Immature natural killer cell (primary cell): ENCODE results near the gene RAP1GAP2. TPM values are rescaled to one million over a fixed set of nuclear protein-coding genes. Genes with fewer than 3 reads are reported as not detected.

Experiments
- DNase-seq, 3 donors: peaks; one replicate each; pipeline ENCODE4 v3.0.0; 2022; ENCODE audit warnings: mixed read lengths in 1 of 3
- H3K27ac Mint-ChIP-seq, 6 donors: one replicate each; pipeline ENCODE4 v1.8.0; 2020; ENCODE audit warnings: mixed read lengths in 6 of 6, mild to moderate bottlenecking in 5 of 6, inconsistent platforms in 4 of 6, moderate library complexity in 3 of 6
- H3K27me3 Mint-ChIP-seq, 3 donors: one replicate each; pipeline ENCODE4 v1.8.0; 2020 to 2021; ENCODE audit warnings: low read depth in 3 of 3, mild to moderate bottlenecking in 3 of 3, mixed read lengths in 3 of 3, moderate library complexity in 3 of 3, inconsistent platforms in 1 of 3
- H3K36me3 Mint-ChIP-seq, 3 donors: one replicate each; pipeline ENCODE4 v1.8.0; 2020; ENCODE audit warnings: mixed read lengths in 3 of 3, inconsistent platforms in 2 of 3, mild to moderate bottlenecking in 2 of 3
- H3K4me1 Mint-ChIP-seq, 2 donors: one replicate each; pipeline ENCODE4 v1.8.0; 2020; ENCODE audit warnings: inconsistent platforms in 2 of 2, mild to moderate bottlenecking in 2 of 2, mixed read lengths in 2 of 2, moderate library complexity in 1 of 2
- H3K4me3 Mint-ChIP-seq, 5 donors: one replicate each; pipeline ENCODE4 v1.8.0; 2020; ENCODE audit warnings: mild to moderate bottlenecking in 5 of 5, mixed read lengths in 5 of 5, inconsistent platforms in 3 of 5, moderate library complexity in 3 of 5
- H3K9me3 Mint-ChIP-seq, 6 donors: one replicate each; pipeline ENCODE4 v1.8.0; 2020; ENCODE audit warnings: mild to moderate bottlenecking in 6 of 6, mixed read lengths in 6 of 6, inconsistent platforms in 4 of 6, moderate library complexity in 3 of 6
- polyA plus RNA-seq, 3 donors: library from polyadenylated mRNA; unstranded; fragments of 300-500 nt; fragmentation: Illumina TruSeq; gene quantifications; one replicate each; pipeline ENCODE4 v1.2.3, GENCODE V29; 2021

RAP1GAP2 gene
- polyA plus RNA-seq, 3 donors from 2014 or later = 2.5 to 28.9 (median 6.4) TPM

DNA sequence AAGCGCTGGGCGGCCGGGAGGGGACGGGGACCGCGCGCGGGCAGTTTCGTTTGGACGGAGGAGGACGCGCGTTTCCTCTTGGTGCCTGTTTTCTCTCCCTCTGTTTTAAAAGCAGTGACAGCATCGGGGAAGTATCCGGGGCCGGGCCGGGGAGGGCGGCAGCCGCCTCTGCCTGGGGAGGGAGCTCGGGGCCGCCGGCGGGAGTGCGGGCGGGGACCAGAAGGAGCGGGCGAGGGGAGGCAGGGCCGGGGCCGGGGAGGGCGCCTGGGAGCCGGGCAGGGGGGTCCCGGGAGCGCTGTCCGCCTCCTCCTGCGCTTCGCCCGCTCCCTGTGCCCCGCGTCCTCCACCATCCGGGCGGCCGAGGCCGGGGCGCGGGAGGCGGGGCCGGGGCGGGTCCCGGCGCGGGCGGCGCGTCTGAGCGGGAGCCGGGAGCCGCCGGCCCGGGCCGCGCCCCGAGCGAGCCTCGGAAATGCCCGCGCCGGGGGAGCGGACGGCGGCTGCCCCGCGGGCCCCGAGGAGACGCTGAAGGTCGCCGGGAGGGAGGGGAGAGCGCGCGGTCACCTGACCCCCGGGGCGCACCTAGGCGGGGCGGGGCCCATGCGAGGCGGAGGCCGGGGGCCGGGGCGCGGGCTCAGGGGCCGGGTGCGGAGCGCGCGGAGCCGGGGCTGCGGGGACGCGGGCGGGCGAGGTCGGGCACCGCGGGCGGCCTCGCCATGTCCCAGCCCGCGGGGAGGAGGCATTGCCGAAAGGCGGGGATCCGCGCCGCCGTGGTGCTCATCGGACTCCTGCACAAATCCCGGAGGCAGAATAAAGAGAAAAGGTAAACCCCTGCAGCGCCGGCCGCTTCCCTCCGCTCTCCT, 57.3 kb downstream of the RAP1GAP2 start:
- peak in 2 of 3 donors; percentile 22 to 31 for DNase-seq
- Mint-ChIP-seq H3K9me3 (no peaks in the 10 kb centered on the region), H3K4me3 (peak overlapping the region; percentile 82 to 89 (median 87)), H3K27ac (peak overlapping the region in 1 of 6 donors; percentile 12), H3K36me3 (peaks cover 0 to 4% (median 0%) of the 10 kb centered on the region in 3 donors), H3K4me1 (peaks cover 65 to 77% of the 10 kb centered on the region in 2 donors), H3K27me3 (peaks cover 0 to 7% (median 2%) of the 10 kb centered on the region in 3 donors)

GRCh38 chr17:2854143-2855055, 58.2 kb downstream of the RAP1GAP2 start:
- Mint-ChIP-seq H3K27ac (peak overlapping the region in 5 of 6 donors; percentile 29 to 70 (median 55)), H3K4me1 (peaks cover 63 to 76% of the 10 kb centered on the region in 2 donors), H3K36me3 (no peaks in the 10 kb centered on the region), H3K4me3 (peak overlapping the region; percentile 82 to 89 (median 87)), H3K27me3 (peaks cover 0 to 7% (median 2%) of the 10 kb centered on the region in 3 donors), H3K9me3 (no peaks in the 10 kb centered on the region)
- DNase-seq = no peak

DNA sequence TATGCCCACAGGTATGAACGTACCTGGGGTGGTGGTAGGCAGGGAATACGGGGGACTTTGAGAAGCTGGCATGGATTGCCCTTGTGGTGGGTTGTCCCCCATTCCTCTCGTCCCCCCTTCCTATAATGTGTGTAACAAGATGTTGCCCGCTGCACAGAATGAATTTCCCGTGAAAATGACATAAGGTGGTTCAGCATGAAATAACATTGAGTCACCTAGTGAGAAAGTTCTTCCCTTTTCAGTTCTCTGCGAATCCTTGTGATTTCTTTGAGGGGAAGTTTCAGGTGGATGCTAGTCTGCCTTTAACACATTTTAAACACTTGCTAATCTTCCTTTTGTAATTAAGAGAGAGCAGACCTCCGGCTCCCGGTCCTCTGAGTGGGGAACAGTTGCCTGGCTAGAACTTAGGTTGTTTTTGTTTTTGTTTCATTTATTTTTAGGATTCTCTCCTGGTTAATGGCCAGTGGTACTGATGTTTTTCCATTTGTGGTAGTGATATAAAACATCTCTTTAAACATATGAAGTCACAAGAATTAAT, 58.9 kb downstream of the RAP1GAP2 start:
- no peaks in the 10 kb centered on the region for H3K36me3 Mint-ChIP-seq
- H3K27ac Mint-ChIP-seq = peak overlapping the region in 5 of 6 donors; percentile 21 to 78 (median 43)
- no peaks in the 10 kb centered on the region for H3K9me3 Mint-ChIP-seq
- DNase-seq = no peak
- peaks cover 65 to 76% of the 10 kb centered on the region in 2 donors for H3K4me1 Mint-ChIP-seq
- H3K27me3 Mint-ChIP-seq = peaks cover 0 to 7% (median 2%) of the 10 kb centered on the region in 3 donors
- peak overlapping the region; percentile 82 to 89 (median 87) for H3K4me3 Mint-ChIP-seq

DNA sequence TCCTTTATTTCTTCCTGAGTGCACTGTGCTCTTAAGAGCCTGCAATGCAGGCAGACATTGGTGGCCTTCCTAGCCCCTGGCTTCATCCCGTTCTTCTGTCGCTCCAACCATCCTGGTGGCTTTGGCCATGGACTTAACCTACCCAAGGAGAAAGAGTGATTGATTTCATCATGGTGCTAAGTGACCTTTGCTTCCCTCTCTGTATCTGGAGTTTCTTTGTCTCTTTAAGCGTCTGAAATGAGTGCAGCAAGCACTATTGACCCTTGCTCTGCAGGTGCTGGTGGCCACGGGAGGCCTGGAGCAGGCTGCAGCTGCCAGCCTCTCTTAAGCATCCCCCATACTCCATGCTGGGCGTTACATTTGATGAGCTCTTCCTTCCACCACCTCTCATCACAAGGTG, 60.5 kb downstream of the RAP1GAP2 start:
- H3K4me1 Mint-ChIP-seq = peaks cover 65 to 78% of the 10 kb centered on the region in 2 donors
- H3K36me3 Mint-ChIP-seq = peaks cover 0 to 4% (median 0%) of the 10 kb centered on the region in 3 donors
- H3K27ac Mint-ChIP-seq = peak overlapping the region in 5 of 6 donors; percentile 40 to 84 (median 72)
- H3K27me3 Mint-ChIP-seq = peaks cover 0 to 7% (median 2%) of the 10 kb centered on the region in 3 donors
- H3K4me3 Mint-ChIP-seq = peak overlapping the region; percentile 33 to 65 (median 53)
- DNase-seq = no peak
- no peaks in the 10 kb centered on the region for H3K9me3 Mint-ChIP-seq

- Mint-ChIP-seq H3K27ac (peak overlapping the region in 5 of 6 donors; percentile 49 to 74 (median 64)), H3K4me3 (peak overlapping the region in 2 of 5 donors; percentile 25 to 30), H3K4me1 (peaks cover 67 to 82% of the 10 kb centered on the region in 2 donors), H3K9me3 (no peaks in the 10 kb centered on the region), H3K36me3 (peaks cover 0 to 4% (median 1%) of the 10 kb centered on the region in 3 donors), H3K27me3 (peaks cover 0 to 2% (median 0%) of the 10 kb centered on the region in 3 donors)
- no peak for DNase-seq
These were observed 63.8 kb downstream of the RAP1GAP2 start for GRCh38 chr17:2860045-2860444.

DNA sequence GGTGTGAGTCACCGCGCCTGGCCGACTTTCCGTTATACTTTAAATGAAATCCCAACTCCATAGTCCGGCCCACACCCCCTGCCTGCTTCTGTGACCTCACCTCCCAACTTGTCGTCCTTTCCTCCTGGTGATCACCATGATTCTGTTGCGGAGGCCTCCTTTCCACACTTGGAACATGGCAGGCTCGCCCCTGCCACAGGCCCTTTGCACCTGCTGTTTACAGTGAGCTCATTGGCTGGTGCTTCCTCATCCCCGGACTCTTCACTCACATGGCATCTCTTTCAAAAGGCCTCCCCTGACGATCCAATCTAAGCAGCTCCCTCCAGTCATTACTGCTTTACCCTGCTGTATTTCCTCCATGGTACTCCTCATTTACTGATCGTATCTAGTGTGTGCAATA, 64.6 kb downstream of the RAP1GAP2 start:
- no peaks in the 10 kb centered on the region for H3K9me3 Mint-ChIP-seq
- peaks cover 70 to 82% of the 10 kb centered on the region in 2 donors for H3K4me1 Mint-ChIP-seq
- peaks cover 0 to 5% (median 2%) of the 10 kb centered on the region in 3 donors for H3K36me3 Mint-ChIP-seq
- no peak for DNase-seq
- peak overlapping the region in 4 of 6 donors; percentile 13 to 46 (median 24) for H3K27ac Mint-ChIP-seq
- peak overlapping the region in 2 of 5 donors; percentile 13 to 16 for H3K4me3 Mint-ChIP-seq
- peaks cover 0 to 2% (median under 1%) of the 10 kb centered on the region in 3 donors for H3K27me3 Mint-ChIP-seq

- H3K27ac Mint-ChIP-seq = peak overlapping the region in 1 of 6 donors; percentile 35
- no peak for DNase-seq
- H3K9me3 Mint-ChIP-seq = no peaks in the 10 kb centered on the region
- H3K27me3 Mint-ChIP-seq = peaks cover 0 to 4% (median 2%) of the 10 kb centered on the region in 3 donors
- H3K36me3 Mint-ChIP-seq = peaks cover 0 to 8% (median 2%) of the 10 kb centered on the region in 3 donors
- H3K4me3 Mint-ChIP-seq = no peak overlapping the region
- H3K4me1 Mint-ChIP-seq = peaks cover 63 to 75% of the 10 kb centered on the region in 2 donors
These were observed 66.0 kb downstream of the RAP1GAP2 start for GRCh38 chr17:2862197-2862596.

GRCh38 chr17:2863204-2863603, 67.0 kb downstream of the RAP1GAP2 start:
- H3K4me1 Mint-ChIP-seq = peaks cover 62 to 75% of the 10 kb centered on the region in 2 donors
- H3K4me3 Mint-ChIP-seq = no peak overlapping the region
- DNase-seq = no peak
- H3K27ac Mint-ChIP-seq = peak overlapping the region in 3 of 6 donors; percentile 32 to 50 (median 32)
- peaks cover 2 to 4% (median 3%) of the 10 kb centered on the region in 3 donors for H3K27me3 Mint-ChIP-seq
- H3K9me3 Mint-ChIP-seq = no peaks in the 10 kb centered on the region
- H3K36me3 Mint-ChIP-seq = peaks cover 0 to 8% (median 8%) of the 10 kb centered on the region in 3 donors

- peaks cover 2 to 4% (median 3%) of the 10 kb centered on the region in 3 donors for H3K27me3 Mint-ChIP-seq
- peaks cover 66 to 74% of the 10 kb centered on the region in 2 donors for H3K4me1 Mint-ChIP-seq
- H3K9me3 Mint-ChIP-seq = no peaks in the 10 kb centered on the region
- DNase-seq = no peak
- H3K27ac Mint-ChIP-seq = peak overlapping the region in 2 of 6 donors; percentile 28 to 80
- H3K36me3 Mint-ChIP-seq = peaks cover 0 to 8% (median 8%) of the 10 kb centered on the region in 3 donors
- no peak overlapping the region for H3K4me3 Mint-ChIP-seq
These were observed 69.0 kb downstream of the RAP1GAP2 start for GRCh38 chr17:2865228-2865627.

- no peaks in the 10 kb centered on the region for H3K9me3 Mint-ChIP-seq
- H3K36me3 Mint-ChIP-seq = peaks cover 0 to 8% (median 4%) of the 10 kb centered on the region in 3 donors
- H3K4me3 Mint-ChIP-seq = peak overlapping the region in 1 of 5 donors; percentile 27
- peaks cover 2 to 5% (median 4%) of the 10 kb centered on the region in 3 donors for H3K27me3 Mint-ChIP-seq
- peak overlapping the region in 5 of 6 donors; percentile 5 to 74 (median 61) for H3K27ac Mint-ChIP-seq
- H3K4me1 Mint-ChIP-seq = peaks cover 71 to 78% of the 10 kb centered on the region in 2 donors
- DNase-seq = no peak
These were observed 71.5 kb downstream of the RAP1GAP2 start for GRCh38 chr17:2867441-2868424.

DNA sequence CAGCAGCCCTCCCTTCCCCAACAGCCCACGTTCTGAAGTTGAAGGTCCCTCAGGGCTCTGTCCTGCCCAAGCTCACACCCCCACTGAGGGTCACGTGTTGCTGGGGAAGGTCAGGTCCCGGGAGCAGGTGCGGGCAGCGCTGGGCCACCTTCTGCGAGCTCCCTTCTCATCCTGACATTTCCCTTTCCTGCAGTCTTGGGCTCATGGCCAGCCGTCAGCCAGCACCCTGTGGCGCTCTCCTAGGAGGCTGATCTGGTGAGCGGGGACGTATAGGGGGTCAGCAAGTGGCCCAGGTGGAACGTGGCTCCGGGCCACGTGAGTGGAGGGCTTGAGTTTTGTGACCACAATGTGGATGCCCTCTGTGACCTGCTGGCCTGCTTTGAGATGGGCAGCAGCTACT, 73.4 kb downstream of the RAP1GAP2 start:
- H3K4me1 Mint-ChIP-seq = peaks cover 70 to 83% of the 10 kb centered on the region in 2 donors
- peak overlapping the region in 1 of 6 donors; percentile 67 for H3K27ac Mint-ChIP-seq
- H3K27me3 Mint-ChIP-seq = peaks cover 0 to 5% (median 4%) of the 10 kb centered on the region in 3 donors
- no peak for DNase-seq
- H3K9me3 Mint-ChIP-seq = no peaks in the 10 kb centered on the region
- H3K4me3 Mint-ChIP-seq = no peak overlapping the region
- peaks cover 0 to 8% (median 4%) of the 10 kb centered on the region in 3 donors for H3K36me3 Mint-ChIP-seq

GRCh38 chr17:2871205-2871604, 75.0 kb downstream of the RAP1GAP2 start:
- Mint-ChIP-seq H3K9me3 (no peaks in the 10 kb centered on the region), H3K36me3 (peaks cover 0 to 10% (median 4%) of the 10 kb centered on the region in 3 donors), H3K27me3 (peaks cover 0 to 5% (median 2%) of the 10 kb centered on the region in 3 donors), H3K4me1 (peaks cover 68 to 83% of the 10 kb centered on the region in 2 donors), H3K27ac (peak overlapping the region in 4 of 6 donors; percentile 11 to 61 (median 40)), H3K4me3 (no peak overlapping the region)
- no peak for DNase-seq
